Activated T-cell treated with anti-CD3 and anti-CD28 coated beads for 1 hour (primary cell): ENCODE data around the gene OR10C1.
"Not testable (repeated sequence)": the region's sequence is repeated elsewhere in the genome, so short reads cannot be mapped to it uniquely, and the experiment has no call there.

Source experiments
- DNase-seq: peaks from one replicate; pipeline ENCODE4 v3.0.0-alpha.2; 2020; ENCODE audit warnings: low read depth

The OR10C1 gene, protein sequence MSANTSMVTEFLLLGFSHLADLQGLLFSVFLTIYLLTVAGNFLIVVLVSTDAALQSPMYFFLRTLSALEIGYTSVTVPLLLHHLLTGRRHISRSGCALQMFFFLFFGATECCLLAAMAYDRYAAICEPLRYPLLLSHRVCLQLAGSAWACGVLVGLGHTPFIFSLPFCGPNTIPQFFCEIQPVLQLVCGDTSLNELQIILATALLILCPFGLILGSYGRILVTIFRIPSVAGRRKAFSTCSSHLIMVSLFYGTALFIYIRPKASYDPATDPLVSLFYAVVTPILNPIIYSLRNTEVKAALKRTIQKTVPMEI

GRCh38 chr6:29439006-29439405 is at the start of gene OR10C1:
Gene OR10C1 (plus strand): TSS chr6:29439306. CDS start chr6:29440016, 710 bp downstream.
- DNase-seq = no peak

DNA sequence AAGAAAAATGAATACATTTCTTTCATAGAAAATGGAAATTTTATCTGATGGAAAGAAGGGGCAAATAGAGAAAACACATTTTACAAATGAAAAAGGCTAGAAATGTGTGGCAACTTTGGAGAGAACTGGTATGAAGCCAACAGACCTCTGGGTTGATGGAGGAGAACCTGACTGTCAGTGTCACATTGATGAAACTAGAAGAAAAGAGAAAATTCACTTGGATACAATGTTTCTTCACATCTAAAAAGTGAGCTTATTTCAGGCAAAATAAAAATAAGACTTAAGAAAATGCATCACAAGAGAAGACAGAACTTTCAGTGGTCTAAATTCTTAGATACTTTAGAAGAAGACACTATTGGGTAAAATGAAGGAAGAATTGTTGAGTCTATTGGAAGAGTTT is 43.8 kb upstream of the OR10C1 start, which contains the start of gene OR12D2:
TSS of gene OR12D2 (plus strand) at position 301 of the 400 bp plus-strand sequence. CDS start 1,069 bp downstream, outside the sequence.
- DNase-seq = no peak

- no peak for DNase-seq
Measured at GRCh38 chr6:29399525-29399924, 39.6 kb upstream of the OR10C1 start.

- DNase-seq = no peak
Measured at GRCh38 chr6:29403801-29404200, 35.3 kb upstream of the OR10C1 start.

GRCh38 chr6:29414588-29414987 is 24.5 kb upstream of the OR10C1 start, which contains the start of gene OR12D1:
Gene OR12D1 (plus strand): TSS chr6:29414928.
- DNase-seq = no peak

GRCh38 chr6:29419516-29419915 is 19.6 kb upstream of the OR10C1 start:
- DNase-seq = no peak

- DNase-seq = no peak
Measured at GRCh38 chr6:29424168-29424567, 14.9 kb upstream of the OR10C1 start.

GRCh38 chr6:29424575-29424974 is 14.5 kb upstream of the OR10C1 start:
- no peak for DNase-seq

GRCh38 chr6:29425075-29425474 is 14.0 kb upstream of the OR10C1 start:
- no peak for DNase-seq

- no peak for DNase-seq
Measured at GRCh38 chr6:29426654-29427053, 12.5 kb upstream of the OR10C1 start.

- not testable (repeated sequence) for DNase-seq
Measured at GRCh38 chr6:29436730-29437129, 2.4 kb upstream of the OR10C1 start.

GRCh38 chr6:29442719-29443118 is 3.6 kb downstream of the OR10C1 start:
- DNase-seq = no peak

DNA sequence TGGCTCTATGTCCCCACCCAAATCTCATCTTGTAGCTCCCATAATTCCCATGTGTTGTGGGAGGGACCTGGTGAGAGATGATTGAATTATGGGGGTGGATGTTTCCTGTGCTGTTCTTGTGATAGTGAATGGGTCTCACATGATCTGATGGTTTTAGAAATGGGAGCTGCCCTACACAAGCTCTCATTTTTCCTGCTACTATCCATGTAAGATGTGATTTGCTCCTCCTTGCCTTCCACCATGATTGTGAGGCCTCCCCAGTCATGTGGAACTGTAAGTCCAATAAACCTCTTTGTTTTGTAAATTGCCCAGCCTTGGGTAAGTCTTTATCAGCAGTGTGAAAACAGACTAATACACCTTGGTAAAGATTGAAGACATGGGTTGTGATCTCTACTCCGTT is 4.9 kb downstream of the OR10C1 start:
- DNase-seq = not testable (repeated sequence)

- DNase-seq = no peak
Measured at GRCh38 chr6:29447670-29448069, 8.6 kb downstream of the OR10C1 start.

- no peak for DNase-seq
Measured at GRCh38 chr6:29451471-29452193, 12.5 kb downstream of the OR10C1 start.

DNA sequence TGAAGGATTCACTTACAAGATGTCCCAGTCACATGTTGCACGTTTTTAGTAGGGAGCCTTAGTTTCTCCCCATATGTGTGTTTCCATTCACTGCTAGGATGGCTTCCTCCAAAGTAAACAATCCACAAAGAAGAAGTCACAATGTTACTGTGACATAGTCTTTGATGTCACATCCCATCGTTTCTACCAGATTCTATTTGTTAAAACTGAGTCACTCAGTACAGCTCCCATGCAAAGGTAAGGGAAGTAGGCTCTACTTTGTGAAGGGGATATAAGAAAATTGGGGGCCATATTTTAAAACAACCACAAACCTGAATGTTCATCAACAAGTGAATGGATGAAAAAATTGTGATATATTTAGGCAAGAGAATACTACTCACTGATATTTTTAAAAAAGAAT is 17.9 kb downstream of the OR10C1 start, which contains the start of the genes OR11A1 and OR2H1:
TSS of gene OR11A1 (minus strand) at position 101 of the 400 bp plus-strand sequence. CDS start 29,430 bp downstream, outside the sequence.
TSS of gene OR2H1 (plus strand) at position 185 of the 400 bp plus-strand sequence. CDS start 4,615 bp downstream, outside the sequence.
- no peak for DNase-seq

- no peak for DNase-seq
Measured at GRCh38 chr6:29461021-29461814, 22.1 kb downstream of the OR10C1 start.

GRCh38 chr6:29462022-29462421 is 22.9 kb downstream of the OR10C1 start:
- no peak for DNase-seq

GRCh38 chr6:29465279-29465678 is 26.2 kb downstream of the OR10C1 start:
- no peak for DNase-seq

DNA sequence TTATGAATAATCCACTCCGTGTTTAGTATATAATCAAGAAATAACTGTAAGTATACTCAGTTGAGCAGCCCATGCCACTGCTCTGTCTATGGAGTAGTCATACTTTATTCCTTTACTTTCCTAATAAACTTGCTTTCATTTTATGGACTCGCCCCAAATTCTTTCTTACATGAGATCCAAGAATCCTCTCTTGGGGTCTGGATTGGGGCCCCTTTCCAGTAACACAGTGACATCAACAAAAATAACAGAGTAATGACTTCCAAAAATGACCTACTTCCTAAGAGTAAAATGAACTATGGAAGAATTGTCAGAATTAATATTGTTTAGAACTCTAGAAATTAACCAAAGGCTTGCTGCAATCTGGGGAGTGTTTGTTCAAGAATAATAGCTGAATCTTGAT is 26.7 kb downstream of the OR10C1 start:
- no peak for DNase-seq

DNA sequence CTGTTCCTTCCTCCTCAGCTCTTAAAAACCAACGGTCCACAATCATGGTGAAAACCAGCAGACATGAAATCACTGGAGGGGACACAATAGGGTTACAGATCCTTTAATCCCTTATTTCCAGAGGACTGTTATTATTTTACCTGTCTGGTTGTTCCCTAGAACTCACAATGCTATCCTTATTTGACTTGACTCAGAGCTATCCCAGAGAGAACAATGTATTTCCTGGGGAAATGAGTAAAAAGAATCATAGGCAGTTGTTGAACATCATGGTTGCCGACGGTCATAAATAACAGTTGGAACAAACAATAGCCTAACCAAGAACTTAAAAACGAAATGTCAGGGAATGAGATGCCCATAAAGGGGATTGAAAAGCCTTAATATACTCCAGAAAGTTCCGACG is 27.1 kb downstream of the OR10C1 start:
- no peak for DNase-seq

DNA sequence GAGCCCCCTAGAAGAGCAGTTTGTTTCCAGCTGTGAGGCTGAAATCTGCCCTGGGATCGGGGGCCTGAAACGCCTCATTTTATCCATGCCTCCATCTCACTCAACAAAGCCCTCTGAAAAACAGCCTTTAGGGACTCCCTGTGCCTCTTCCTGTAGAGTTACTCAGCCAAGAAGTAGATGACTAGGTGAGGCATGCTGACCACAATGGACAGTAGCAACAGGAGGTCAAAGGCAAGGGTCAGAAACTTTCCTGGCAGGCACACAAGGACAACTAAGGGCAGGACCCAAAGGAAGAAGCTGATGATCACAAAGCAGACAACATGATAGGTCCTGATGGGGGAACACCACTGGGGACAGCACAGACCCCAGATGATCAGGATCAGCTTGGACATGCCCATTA is 35.9 kb downstream of the OR10C1 start:
- DNase-seq = no peak
